ENCODE data around the gene P2RX6.

- TF ChIP-seq POLR2AphosphoS5 (IDR thresholded peaks at IDR 0.05; ENCODE audit: borderline replicate concordance, low read depth, low read length), result no peak
- no peak for TF ChIP-seq EZH2 (IDR thresholded peaks at IDR 0.05)
- TF ChIP-seq FOXP2 (optimal IDR thresholded peaks at IDR 0.05; ENCODE audit: control extremely low read depth, extremely low read length, insufficient read depth), result no peak
Observed at GRCh38 chr22:21010426-21011113, 4.4 kb upstream of the P2RX6 start.

Data from SK-N-MC (cell line).